ENCODE results near the gene C2CD4D. TPM values are rescaled to one million over a fixed set of nuclear protein-coding genes. Genes with fewer than 3 reads are reported as not detected.

Gene C2CD4D
- polyA plus RNA-seq, 1 donor: 0.78 TPM

DNA sequence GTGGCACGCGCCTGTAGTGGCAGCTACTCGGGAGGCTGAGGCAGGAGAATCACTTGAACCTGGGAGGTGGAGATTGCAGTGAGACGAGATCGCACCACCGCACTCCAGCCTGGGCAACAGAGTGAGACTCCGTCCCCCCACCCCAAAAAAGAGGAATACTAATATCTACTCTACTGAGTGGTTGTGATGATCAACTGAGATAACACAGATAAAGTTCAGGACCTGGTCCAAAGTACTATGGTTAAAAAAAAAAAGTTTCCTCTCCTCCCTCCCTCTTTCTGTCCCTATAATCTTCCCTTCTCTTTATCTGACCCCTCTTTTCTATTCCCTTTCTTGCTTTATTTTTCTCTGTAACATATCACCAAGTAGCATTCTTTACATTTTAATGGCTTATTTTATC lies 4.0 kb downstream of the C2CD4D start:
- peaks cover 7% of the 10 kb centered on the region for H3K9me3 ChIP-seq (ENCODE audit: control insufficient read depth, low read depth, low read length)
- WGBS (ENCODE audit: insufficient coverage, low lambda C conversion rate): no CpG with 5 or more reads among the region's 7 CpGs
- H3K27me3 ChIP-seq (ENCODE audit: control insufficient read depth, insufficient read depth, low read length): peaks cover 27% of the 10 kb centered on the region
- no peak for DNase-seq
- H3K27ac ChIP-seq (ENCODE audit: low read length): no peak overlapping the region
- no peaks in the 10 kb centered on the region for H3K36me3 ChIP-seq (ENCODE audit: control insufficient read depth, insufficient read depth, low read length)
- no peak overlapping the region for H3K4me3 ChIP-seq (ENCODE audit: low read length)
- peaks cover 38% of the 10 kb centered on the region for H3K4me1 ChIP-seq (ENCODE audit: control insufficient read depth, insufficient read depth, low read length)

DNA sequence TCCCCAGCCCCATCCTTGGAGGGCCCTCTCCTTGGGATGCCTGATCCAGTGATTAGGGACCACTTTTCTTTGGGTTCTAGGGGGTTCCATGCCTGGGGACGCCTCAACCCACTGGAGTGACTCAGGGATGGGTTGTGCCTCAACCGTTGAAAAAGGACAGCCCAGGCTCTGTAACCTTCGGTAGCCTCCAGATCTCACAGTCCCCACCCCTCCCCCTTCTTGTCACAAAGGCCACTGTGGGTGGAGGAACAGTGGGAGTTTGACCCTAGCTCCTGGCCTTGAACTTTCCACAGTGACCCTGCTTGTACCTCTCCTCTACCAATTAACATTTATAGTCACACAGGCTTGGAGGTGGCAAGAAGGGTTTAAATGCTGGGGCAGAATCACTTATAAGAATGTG lies 5.4 kb downstream of the C2CD4D start:
- H3K4me1 ChIP-seq (ENCODE audit: control insufficient read depth, insufficient read depth, low read length): peaks cover 33% of the 10 kb centered on the region
- no peak for DNase-seq
- WGBS (ENCODE audit: insufficient coverage, low lambda C conversion rate): no CpG with 5 or more reads among the region's 3 CpGs

DNA sequence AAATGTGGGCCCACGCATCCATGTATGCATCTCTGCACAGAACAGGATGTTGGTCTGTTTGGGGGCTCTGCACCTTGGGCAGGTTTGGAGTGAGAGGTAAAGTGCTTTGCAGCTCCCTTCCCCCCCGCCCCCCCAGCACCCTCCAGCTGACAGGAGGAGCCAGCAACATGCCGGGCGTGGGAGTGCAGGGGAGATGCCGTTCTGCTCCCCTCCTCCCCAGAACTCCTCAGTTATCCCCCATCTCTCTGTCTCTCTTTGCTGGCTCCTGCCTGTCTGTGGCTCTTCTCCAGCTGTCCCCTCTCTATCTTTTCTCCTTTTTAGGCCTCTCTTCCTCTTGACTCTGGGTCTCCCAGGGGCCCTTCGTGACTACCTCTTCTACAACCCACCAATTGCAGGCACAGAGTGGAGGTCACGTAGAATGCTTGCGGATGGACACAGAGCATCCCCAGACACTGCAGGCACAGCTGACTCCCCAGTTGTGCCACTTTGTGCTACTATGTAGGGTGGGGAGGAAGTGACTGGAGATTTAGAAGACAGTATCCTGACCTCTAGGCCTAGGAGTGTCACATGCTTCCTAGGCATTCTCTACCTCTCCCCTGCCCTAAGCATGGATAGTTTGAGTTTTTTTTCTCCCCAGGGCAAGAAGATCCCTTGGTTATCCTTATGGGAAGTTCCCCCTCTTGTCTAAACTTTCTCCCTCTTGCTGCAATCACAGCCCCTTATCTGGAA lies 6.3 kb downstream of the C2CD4D start:
- H3K36me3 ChIP-seq (ENCODE audit: control insufficient read depth, insufficient read depth, low read length): no peaks in the 10 kb centered on the region
- H3K9me3 ChIP-seq (ENCODE audit: control insufficient read depth, low read depth, low read length): peaks cover 3% of the 10 kb centered on the region
- H3K4me1 ChIP-seq (ENCODE audit: control insufficient read depth, insufficient read depth, low read length): peaks cover 31% of the 10 kb centered on the region
- H3K27ac ChIP-seq (ENCODE audit: low read length): no peak overlapping the region
- peaks cover 9% of the 10 kb centered on the region for H3K27me3 ChIP-seq (ENCODE audit: control insufficient read depth, insufficient read depth, low read length)
- WGBS (ENCODE audit: insufficient coverage, low lambda C conversion rate): no CpG with 5 or more reads among the region's 8 CpGs
- no peak for DNase-seq
- H3K4me3 ChIP-seq (ENCODE audit: low read length): no peak overlapping the region

More for the DNA sequence above, 5.4 kb downstream of the C2CD4D start:
- peaks cover 16% of the 10 kb centered on the region for H3K27me3 ChIP-seq (ENCODE audit: control insufficient read depth, insufficient read depth, low read length)
- H3K27ac ChIP-seq (ENCODE audit: low read length): no peak overlapping the region
- no peak overlapping the region for H3K4me3 ChIP-seq (ENCODE audit: low read length)
- peaks cover 7% of the 10 kb centered on the region for H3K9me3 ChIP-seq (ENCODE audit: control insufficient read depth, low read depth, low read length)
- H3K36me3 ChIP-seq (ENCODE audit: control insufficient read depth, insufficient read depth, low read length): no peaks in the 10 kb centered on the region

DNA sequence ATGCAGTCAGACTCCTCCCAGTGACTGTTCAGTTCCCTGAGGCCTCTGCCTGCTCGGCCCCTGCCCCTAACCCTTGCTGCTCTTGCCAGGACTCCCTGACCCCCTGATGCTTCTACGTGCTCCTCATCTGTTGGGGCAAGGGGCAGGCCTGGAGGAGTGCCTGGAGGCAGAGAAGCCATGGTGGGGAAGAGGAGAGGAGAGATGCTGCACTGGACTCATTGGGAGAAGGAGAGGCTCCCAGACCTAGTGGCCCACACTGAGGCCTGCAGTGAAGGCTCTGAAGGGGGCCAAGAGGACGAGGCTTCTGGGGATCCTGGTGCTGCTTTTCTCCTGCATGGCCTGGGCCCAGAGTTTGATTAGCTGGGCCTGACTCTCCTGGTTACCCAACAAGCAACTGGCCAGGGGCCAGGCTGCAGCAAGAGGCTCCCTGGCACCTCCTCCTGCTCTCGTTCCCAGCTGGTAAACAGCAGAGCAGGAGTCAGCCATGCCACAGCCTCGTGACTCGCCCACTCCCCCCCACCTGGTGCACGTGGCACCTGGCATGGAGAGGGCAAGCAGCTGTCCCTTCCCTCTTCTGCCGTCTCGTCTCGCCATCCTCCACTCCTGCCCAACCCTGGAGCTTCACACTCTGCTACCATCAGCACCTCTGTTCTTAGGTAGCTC lies 7.2 kb downstream of the C2CD4D start:
- H3K27me3 ChIP-seq (ENCODE audit: control insufficient read depth, insufficient read depth, low read length): peaks cover 7% of the 10 kb centered on the region
- H3K9me3 ChIP-seq (ENCODE audit: control insufficient read depth, low read depth, low read length): peaks cover 3% of the 10 kb centered on the region
- H3K36me3 ChIP-seq (ENCODE audit: control insufficient read depth, insufficient read depth, low read length): no peaks in the 10 kb centered on the region
- no peak overlapping the region for H3K4me3 ChIP-seq (ENCODE audit: low read length)
- H3K27ac ChIP-seq (ENCODE audit: low read length): peak overlapping the region; percentile 63
- DNase-seq: peak in 1 of 2 donors; percentile 53
- 45% methylated on average over 4 of the region's 10 CpGs for WGBS (ENCODE audit: insufficient coverage, low lambda C conversion rate)
- peaks cover 31% of the 10 kb centered on the region for H3K4me1 ChIP-seq (ENCODE audit: control insufficient read depth, insufficient read depth, low read length)

DNA sequence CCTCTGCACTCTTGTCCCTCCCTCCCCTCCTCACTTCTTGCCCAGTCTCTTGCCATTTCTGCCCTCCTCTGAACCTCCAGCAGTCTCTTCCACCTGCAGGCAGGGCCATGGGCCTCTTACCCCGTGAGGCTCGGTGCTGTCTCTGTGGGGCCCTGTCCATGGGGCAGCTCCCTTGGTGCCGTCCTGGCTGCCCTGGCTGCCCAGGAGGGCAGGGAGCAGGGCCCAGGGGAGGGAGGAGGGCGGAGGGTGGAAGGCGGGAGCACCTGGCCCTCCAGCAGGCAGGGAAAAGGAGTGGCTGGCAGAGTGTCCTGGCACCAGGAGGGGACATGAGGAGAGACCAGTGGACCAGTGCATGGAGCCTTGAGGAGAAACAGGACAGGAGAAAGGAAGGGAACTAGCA lies 8.0 kb downstream of the C2CD4D start, which contains the start of gene RORC:
Gene RORC (minus strand): TSS at position 198 of the 400 bp plus-strand sequence. CDS start 38 bp downstream, at position 160.
- Histone ChIP-seq H3K4me1 (ENCODE audit: control insufficient read depth, insufficient read depth, low read length) (peaks cover 27% of the 10 kb centered on the region), H3K27me3 (ENCODE audit: control insufficient read depth, insufficient read depth, low read length) (peaks cover 3% of the 10 kb centered on the region), H3K27ac (ENCODE audit: low read length) (peak within 1 kb of the TSS; percentile 63), H3K4me3 (ENCODE audit: low read length) (peak within 1 kb of the TSS; percentile 33), H3K36me3 (ENCODE audit: control insufficient read depth, insufficient read depth, low read length) (no peaks in the 10 kb centered on the region), H3K9me3 (ENCODE audit: control insufficient read depth, low read depth, low read length) (peaks cover 3% of the 10 kb centered on the region)
- no CpG with 5 or more reads among the region's 5 CpGs for WGBS (ENCODE audit: insufficient coverage, low lambda C conversion rate)
- DNase-seq: peak; percentile 61 to 70

DNA sequence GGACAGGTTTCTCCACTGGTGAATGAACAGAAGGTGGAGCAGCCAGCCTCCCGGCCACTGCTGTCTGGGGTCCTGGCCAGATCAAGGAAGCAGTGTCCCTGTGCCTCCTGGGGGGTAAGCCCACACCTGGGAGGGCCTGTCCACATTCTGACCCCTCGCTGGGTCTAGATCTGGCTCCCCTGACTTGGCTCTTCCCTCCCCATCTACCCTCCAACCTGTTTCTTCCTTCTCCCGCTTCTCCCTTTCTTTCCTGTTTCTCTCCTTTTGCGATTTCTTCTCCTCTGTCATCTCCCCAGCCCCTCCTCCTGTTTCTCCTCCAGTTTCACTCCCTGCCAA lies 8.4 kb downstream of the C2CD4D start:
- H3K9me3 ChIP-seq (ENCODE audit: control insufficient read depth, low read depth, low read length): peaks cover 3% of the 10 kb centered on the region
- DNase-seq: no peak
- peak overlapping the region; percentile 33 for H3K4me3 ChIP-seq (ENCODE audit: low read length)
- H3K36me3 ChIP-seq (ENCODE audit: control insufficient read depth, insufficient read depth, low read length): no peaks in the 10 kb centered on the region
- 97% methylated on average over 2 of the region's 4 CpGs for WGBS (ENCODE audit: insufficient coverage, low lambda C conversion rate)
- peaks cover 3% of the 10 kb centered on the region for H3K27me3 ChIP-seq (ENCODE audit: control insufficient read depth, insufficient read depth, low read length)
- H3K27ac ChIP-seq (ENCODE audit: low read length): peak overlapping the region; percentile 63
- H3K4me1 ChIP-seq (ENCODE audit: control insufficient read depth, insufficient read depth, low read length): peaks cover 28% of the 10 kb centered on the region

DNA sequence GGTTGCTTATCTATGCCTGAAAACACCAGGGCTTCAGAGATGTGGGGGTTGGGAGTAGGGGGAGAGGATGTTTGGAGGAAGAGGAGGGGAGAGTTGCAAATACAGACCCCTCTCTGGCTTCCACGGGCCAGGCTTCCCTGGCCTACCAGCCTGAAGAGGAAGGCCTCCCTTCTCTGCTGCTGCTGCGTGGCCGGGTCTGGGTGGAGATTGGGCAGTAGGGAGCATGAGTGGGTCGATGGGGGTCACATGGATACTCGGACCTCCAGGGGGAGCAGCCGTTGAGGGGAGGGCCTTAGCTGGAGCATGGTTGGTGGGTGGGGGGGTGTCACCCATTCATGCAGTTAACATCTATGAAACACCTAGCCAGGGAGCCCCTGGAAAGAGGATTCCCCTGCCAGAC lies 9.6 kb downstream of the C2CD4D start:
- H3K27ac ChIP-seq (ENCODE audit: low read length): no peak overlapping the region
- peaks cover 34% of the 10 kb centered on the region for H3K4me1 ChIP-seq (ENCODE audit: control insufficient read depth, insufficient read depth, low read length)
- no peaks in the 10 kb centered on the region for H3K36me3 ChIP-seq (ENCODE audit: control insufficient read depth, insufficient read depth, low read length)
- H3K4me3 ChIP-seq (ENCODE audit: low read length): no peak overlapping the region
- WGBS (ENCODE audit: insufficient coverage, low lambda C conversion rate): no CpG with 5 or more reads among the region's 6 CpGs
- no peak for DNase-seq
- H3K27me3 ChIP-seq (ENCODE audit: control insufficient read depth, insufficient read depth, low read length): peaks cover 3% of the 10 kb centered on the region
- peaks cover 3% of the 10 kb centered on the region for H3K9me3 ChIP-seq (ENCODE audit: control insufficient read depth, low read depth, low read length)

DNA sequence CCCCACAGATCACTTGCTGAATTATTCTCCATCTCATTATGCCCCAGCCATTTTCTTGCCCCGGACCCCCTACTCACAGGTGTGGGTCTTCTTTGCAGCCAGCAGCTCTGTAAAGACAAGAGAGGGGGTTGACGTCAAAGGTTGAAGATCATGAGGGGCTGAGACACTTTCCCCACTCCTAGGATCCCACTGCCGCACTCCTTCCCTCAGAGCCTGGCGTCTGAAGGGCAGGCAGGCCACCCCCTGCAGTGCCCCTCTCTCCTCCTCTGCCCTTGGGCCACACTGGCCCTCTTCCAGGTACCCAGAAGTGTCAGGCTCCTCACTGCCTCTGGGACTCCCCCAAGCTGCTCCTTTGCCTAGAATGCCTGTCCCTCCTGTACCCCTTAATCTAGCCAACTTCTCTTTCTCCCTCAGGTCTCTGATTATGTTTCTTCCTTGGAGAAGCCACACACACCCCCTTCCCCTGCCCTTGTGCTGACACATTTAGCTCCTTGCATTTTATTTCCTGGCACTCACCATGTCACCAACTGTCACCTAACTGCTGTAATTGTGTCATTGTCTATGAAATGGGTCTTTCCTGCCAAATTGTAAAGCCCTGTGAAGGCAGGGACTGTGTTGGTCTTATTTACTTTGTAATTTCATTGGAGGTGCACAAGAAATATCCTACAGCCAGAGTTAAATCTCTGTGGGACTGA lies 10.1 kb downstream of the C2CD4D start:
- H3K4me3 ChIP-seq (ENCODE audit: low read length): no peak overlapping the region
- H3K27ac ChIP-seq (ENCODE audit: low read length): no peak overlapping the region
- H3K4me1 ChIP-seq (ENCODE audit: control insufficient read depth, insufficient read depth, low read length): peaks cover 35% of the 10 kb centered on the region
- H3K9me3 ChIP-seq (ENCODE audit: control insufficient read depth, low read depth, low read length): peaks cover 3% of the 10 kb centered on the region
- no peaks in the 10 kb centered on the region for H3K36me3 ChIP-seq (ENCODE audit: control insufficient read depth, insufficient read depth, low read length)
- no peak for DNase-seq
- WGBS (ENCODE audit: insufficient coverage, low lambda C conversion rate): no CpG with 5 or more reads among the region's 4 CpGs
- H3K27me3 ChIP-seq (ENCODE audit: control insufficient read depth, insufficient read depth, low read length): peaks cover 3% of the 10 kb centered on the region

DNA sequence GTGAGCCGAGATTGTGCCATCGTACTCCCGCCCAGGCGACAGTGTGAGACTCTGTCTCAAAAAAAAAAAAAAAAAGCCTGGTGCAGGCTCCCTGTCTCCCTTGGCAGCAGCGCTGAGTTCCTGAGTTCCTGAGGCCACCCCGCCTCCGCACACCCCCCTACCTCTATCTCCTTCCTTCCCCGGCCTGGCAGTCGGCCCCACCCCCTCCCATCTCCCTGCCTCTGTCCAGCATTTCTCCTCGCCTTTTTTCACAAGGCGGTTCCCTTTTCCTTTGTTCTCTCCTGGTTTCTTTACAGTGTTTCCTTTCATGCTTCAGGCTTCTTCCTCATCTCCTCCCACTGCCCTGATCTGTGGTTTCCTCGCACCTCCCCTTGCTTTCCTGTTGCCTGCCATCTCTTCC lies 10.7 kb downstream of the C2CD4D start:
- peak in 1 of 2 donors; percentile 61 for DNase-seq
- no peak overlapping the region for H3K4me3 ChIP-seq (ENCODE audit: low read length)
- H3K27me3 ChIP-seq (ENCODE audit: control insufficient read depth, insufficient read depth, low read length): peaks cover 3% of the 10 kb centered on the region
- 0% methylated on average over 2 of the region's 12 CpGs for WGBS (ENCODE audit: insufficient coverage, low lambda C conversion rate)
- H3K27ac ChIP-seq (ENCODE audit: low read length): no peak overlapping the region
- peaks cover 33% of the 10 kb centered on the region for H3K4me1 ChIP-seq (ENCODE audit: control insufficient read depth, insufficient read depth, low read length)
- H3K36me3 ChIP-seq (ENCODE audit: control insufficient read depth, insufficient read depth, low read length): no peaks in the 10 kb centered on the region
- H3K9me3 ChIP-seq (ENCODE audit: control insufficient read depth, low read depth, low read length): peaks cover 3% of the 10 kb centered on the region

DNA sequence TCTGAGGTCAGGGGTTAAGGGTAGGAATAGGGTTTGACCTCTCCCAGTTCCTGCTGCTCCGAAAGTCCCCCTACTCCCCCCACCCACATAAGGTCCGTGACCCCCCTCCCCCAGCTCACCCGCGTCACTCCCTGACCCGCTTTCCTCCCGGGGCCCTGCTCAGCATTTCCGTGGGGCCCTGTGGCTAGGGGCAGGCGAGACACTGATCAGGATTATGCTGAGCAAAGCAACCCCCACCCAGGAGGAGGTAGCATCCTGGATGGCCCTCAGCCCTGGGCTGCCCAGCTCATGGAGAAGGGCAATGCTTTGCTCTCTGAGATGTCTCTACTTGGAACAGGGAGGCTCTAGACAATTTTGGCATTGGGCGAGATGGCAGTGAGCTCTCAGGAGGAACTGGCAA lies 11.8 kb downstream of the C2CD4D start:
- H3K4me1 ChIP-seq (ENCODE audit: control insufficient read depth, insufficient read depth, low read length): peaks cover 33% of the 10 kb centered on the region
- peaks cover 3% of the 10 kb centered on the region for H3K9me3 ChIP-seq (ENCODE audit: control insufficient read depth, low read depth, low read length)
- no peak overlapping the region for H3K4me3 ChIP-seq (ENCODE audit: low read length)
- no peaks in the 10 kb centered on the region for H3K36me3 ChIP-seq (ENCODE audit: control insufficient read depth, insufficient read depth, low read length)
- peaks cover 3% of the 10 kb centered on the region for H3K27me3 ChIP-seq (ENCODE audit: control insufficient read depth, insufficient read depth, low read length)
- H3K27ac ChIP-seq (ENCODE audit: low read length): no peak overlapping the region
- DNase-seq: no peak
- no CpG with 5 or more reads among the region's 9 CpGs for WGBS (ENCODE audit: insufficient coverage, low lambda C conversion rate)
